ENCODE measurements around the gene DNAJC30.
"Not testable (repeated sequence)": the region's sequence is repeated elsewhere in the genome, so short reads cannot be mapped to it uniquely, and the experiment has no call there.

Gene DNAJC30

DNA sequence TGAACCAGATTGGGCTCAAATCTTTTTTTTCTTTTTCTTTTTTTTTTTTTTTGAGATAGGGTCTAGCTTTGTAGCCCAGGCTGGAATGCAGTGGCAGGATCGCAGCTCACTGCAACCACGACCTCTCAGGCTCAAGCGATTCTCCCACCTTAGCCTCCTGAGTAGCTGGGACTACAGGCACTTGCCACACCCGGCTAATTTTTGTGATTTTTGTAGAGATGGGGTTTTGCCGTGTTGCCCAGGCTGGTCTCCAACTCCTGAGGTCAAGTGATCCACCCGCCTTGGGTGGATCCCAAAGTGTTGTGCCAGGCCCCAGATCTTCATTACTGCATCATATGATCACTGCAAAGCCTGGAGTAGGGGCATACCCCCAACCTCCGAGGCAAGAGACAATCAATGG lies 2.8 kb downstream of the DNAJC30 start:
- no peak for DNase-seq

- DNase-seq: no peak
Observed at GRCh38 chr7:73679709-73680108, 3.5 kb downstream of the DNAJC30 start.

GRCh38 chr7:73678862-73679261 lies 4.4 kb downstream of the DNAJC30 start:
- no peak for DNase-seq

DNA sequence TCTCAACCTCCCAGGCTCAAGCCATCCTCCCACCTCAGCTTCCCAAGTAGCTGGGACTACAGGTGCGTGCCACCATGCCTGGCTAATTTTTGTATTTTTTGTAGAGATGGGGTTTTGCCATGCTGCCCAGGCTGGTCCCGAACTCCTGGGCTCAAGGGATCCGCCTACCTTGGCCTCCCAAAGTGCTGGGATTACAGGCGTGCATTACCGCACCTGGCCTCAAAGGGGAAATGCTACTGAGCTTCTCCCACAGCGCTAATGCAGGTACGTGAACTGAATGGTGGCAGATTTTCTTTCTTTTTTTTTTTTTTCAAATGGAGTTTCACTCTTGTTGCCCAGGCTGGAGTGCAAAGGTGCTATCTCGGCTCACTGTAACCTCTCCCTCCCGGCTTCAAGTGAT lies 7.2 kb downstream of the DNAJC30 start:
- DNase-seq: not testable (repeated sequence)

DNA sequence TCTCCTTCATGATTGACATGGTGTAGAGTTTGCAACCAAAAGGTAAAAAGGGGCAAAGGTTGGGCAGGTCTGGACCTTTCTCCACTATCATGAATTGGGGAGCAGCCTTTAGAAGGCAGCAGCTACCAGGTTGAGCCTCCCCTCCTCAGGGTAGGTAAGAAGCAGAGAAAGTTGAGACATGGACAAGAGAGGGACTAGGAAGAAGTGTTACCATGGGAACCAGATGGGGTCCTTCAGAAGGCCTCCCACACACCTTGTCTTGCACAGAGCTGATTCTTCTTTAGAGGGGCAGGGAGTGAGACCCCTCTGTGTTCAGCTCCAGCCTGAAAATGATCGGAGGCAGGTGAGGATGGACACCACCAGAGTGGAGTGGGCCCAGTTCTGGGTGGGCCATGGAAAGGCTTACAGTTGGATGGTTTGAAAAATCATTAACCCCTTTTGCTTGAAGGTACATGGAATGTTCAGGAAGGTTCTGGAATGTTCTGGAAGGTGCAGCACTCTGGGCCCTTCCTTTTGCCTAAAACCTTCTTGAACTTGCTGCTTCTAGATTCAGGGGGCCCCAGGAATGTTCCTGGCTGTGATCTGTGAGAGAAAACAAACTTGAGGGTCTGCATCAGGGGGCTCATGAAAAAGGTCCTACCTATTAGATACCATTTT lies 8.7 kb downstream of the DNAJC30 start:
- DNase-seq: no peak

DNA sequence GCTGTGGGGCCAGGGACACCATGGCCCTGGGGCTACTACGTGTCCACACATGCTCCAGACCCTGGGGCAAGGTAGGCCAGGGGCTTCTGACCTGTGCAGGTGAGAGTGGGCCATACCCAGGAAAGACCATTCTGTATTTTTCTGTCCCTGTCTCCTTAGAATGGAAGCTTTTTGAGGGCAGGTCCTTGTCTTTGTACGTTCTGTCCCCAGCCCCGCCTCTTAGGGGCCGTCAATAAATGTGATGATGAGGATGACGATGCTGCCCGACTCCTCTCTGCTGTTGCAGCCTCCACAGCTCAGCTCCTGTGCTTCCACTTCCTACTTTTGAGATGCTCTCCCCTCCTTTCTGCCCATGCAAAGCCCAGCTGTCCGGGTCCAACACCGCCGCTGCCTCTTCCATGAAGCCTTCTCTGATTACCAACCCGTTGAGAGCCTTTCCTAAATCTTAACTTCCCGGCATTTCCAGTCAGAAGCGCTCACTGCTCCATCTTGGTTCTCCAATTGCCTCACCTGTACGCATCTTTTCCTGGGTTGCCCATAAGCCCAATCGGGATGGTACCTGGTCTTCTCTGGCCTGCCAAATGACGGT lies 11.3 kb downstream of the DNAJC30 start:
- no peak for DNase-seq

- DNase-seq: no peak
Observed at GRCh38 chr7:73671322-73671661, 12.0 kb downstream of the DNAJC30 start.

GRCh38 chr7:73669858-73670385 lies 13.3 kb downstream of the DNAJC30 start:
- no peak for DNase-seq

GRCh38 chr7:73669288-73669701 lies 14.0 kb downstream of the DNAJC30 start:
- DNase-seq: no peak

- no peak for DNase-seq
Observed at GRCh38 chr7:73668886-73669230, 14.4 kb downstream of the DNAJC30 start.

DNA sequence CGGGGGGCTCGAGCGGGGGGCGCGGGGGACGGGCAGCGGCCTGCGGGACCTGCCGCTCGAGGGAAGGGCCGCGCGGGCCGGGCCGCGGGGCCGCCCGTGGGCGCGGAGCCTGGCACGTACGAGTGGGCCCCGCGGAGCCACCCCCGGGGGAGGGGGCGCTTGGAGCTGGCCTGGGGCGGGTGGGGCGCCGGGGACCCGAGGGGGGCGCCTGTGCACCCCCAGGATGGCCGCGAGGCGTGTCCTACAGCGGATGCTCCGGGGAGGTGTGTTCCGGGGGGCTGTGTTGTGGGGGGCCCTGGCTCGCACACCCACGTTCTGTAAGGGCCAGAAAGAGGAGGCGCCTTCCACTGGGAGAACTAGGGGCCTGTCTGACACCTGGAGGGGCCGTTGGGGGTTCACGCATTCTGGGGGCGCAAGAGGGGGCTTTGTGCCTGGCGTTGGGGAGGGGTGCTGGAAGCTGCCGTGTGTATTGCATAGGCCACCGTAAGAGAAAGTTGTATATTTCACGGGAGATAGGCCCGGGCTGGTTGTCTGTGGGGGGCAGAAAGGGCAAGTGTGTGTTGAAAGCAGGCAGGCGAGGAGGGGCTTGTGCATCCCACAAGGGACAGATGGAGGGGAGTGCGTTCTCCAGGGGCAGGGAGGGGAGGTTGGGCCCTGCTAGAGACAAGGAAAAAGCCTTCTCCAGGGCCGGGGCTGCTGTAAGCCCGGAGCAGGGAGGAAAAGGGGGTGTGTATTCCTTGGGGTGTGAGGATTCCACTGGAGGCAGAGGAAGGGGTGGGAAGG lies 15.0 kb downstream of the DNAJC30 start:
- no peak for DNase-seq

GRCh38 chr7:73667344-73668102 lies 15.7 kb downstream of the DNAJC30 start, which contains the start of gene VPS37D:
Gene VPS37D, plus strand, starts transcription at chr7:73667831. Its CDS starts 128 bp downstream, at chr7:73667959.
- DNase-seq: peak; percentile 77

- no peak for DNase-seq
Observed at GRCh38 chr7:73663033-73663432, 20.2 kb downstream of the DNAJC30 start.

DNA sequence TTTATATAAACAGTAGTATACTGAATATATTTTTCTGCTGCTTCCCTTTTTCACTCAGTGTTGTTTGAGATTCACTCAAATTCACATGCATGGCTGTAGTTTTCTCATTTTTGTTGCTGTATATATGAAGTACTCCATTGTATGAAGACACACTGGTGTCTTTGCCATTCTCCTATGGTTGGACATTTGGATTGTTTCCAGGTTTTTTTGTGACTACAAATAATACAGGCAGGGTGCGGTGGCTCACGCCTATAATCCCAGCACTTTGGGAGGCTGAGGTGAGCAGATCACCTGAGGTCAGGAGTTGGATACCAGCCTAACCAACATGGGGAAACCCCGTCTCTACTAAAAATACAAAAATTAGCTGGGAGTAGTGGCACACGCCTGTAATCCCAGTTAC lies 22.7 kb downstream of the DNAJC30 start:
- not testable (repeated sequence) for DNase-seq

- no peak for DNase-seq
Observed at GRCh38 chr7:73659983-73660382, 23.3 kb downstream of the DNAJC30 start.

DNA sequence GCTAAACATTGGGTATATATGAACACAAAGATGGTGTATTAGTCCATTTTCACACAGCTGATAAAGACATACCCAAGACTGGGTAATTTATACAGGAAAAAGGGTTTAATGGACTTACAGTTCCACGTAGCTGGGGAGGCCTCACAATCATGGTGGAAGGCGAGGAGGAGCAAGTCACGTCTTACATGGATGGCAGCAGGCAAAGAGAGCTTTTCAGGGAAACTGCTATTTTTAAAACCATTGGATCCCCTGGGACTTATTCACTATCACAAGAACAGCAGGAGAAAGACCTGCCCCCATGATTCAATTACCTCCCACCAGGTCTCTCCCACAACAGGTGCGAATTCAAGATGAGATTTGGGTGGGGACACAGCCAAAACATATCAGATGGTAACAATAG lies 27.9 kb downstream of the DNAJC30 start:
- not testable (repeated sequence) for DNase-seq

GRCh38 chr7:73652541-73652949 lies 30.7 kb downstream of the DNAJC30 start:
- DNase-seq: no peak

GRCh38 chr7:73650524-73650923 lies 32.7 kb downstream of the DNAJC30 start:
- no peak for DNase-seq

- DNase-seq: no peak
Observed at GRCh38 chr7:73649576-73649975, 33.7 kb downstream of the DNAJC30 start.

- DNase-seq: no peak
Observed at GRCh38 chr7:73648593-73649332, 34.5 kb downstream of the DNAJC30 start.

GRCh38 chr7:73647725-73648592 lies 35.3 kb downstream of the DNAJC30 start:
- no peak for DNase-seq

All from amniotic stem cell (primary cell).